Fibroblast of lung (primary cell): ENCODE data around the gene ASB6.

Experiments
- EZH2 ChIP-seq: IDR thresholded peaks from 2 replicates; pipeline ENCODE4 v1.5.1; 2012; ENCODE audit warnings: low read length, control low read depth, mild to moderate bottlenecking; ENCODE audit errors: missing control alignments
- TF ChIP-seq, protein P1 (sequence below), 2 donors: IDR thresholded peaks in 1 of 2; conservative IDR thresholded peaks in 1 of 2; 1 replicate in 1 of 2; 2 replicates in 1 of 2; pipeline ENCODE4 v1.5.1; 2011 to 2012; ENCODE audit warnings: low read length in 2 of 2, control low read depth in 1 of 2, inconsistent platforms in 1 of 2, low read depth in 1 of 2, mild to moderate bottlenecking in 1 of 2

DNA sequence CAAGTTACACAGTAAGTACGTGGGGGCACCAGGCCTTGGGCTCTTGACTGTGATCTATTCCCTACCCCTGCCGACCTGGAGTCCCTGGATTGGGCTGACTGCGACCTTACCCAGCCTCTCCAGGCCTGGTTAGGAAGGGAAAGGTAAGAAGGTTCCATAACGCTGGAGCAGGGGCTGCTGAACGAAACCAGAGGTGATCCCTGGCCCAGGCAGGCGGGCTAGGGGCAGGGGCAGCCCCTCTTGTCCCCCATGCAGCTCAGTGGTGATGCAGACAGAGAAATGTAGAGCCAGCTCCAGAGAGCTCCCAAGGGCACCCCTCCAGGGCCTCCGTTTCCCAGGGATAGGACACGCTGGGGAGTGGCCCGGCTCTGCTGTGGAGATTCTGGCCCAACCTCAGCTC lies 37.6 kb upstream of the ASB6 start:
- TF ChIP-seq, protein P1, sequence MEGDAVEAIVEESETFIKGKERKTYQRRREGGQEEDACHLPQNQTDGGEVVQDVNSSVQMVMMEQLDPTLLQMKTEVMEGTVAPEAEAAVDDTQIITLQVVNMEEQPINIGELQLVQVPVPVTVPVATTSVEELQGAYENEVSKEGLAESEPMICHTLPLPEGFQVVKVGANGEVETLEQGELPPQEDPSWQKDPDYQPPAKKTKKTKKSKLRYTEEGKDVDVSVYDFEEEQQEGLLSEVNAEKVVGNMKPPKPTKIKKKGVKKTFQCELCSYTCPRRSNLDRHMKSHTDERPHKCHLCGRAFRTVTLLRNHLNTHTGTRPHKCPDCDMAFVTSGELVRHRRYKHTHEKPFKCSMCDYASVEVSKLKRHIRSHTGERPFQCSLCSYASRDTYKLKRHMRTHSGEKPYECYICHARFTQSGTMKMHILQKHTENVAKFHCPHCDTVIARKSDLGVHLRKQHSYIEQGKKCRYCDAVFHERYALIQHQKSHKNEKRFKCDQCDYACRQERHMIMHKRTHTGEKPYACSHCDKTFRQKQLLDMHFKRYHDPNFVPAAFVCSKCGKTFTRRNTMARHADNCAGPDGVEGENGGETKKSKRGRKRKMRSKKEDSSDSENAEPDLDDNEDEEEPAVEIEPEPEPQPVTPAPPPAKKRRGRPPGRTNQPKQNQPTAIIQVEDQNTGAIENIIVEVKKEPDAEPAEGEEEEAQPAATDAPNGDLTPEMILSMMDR (conservative IDR thresholded peaks at IDR 0.05 in 1 of 2, IDR thresholded peaks at IDR 0.05 in 1 of 2; ENCODE audit: low read depth in 1 of 2, low read length in 2 of 2): no peak
- TF ChIP-seq EZH2: no peak
